H1 (cell line): ENCODE results near the gene WDR49. TPM values are rescaled to one million over a fixed set of nuclear protein-coding genes. Genes with fewer than 3 reads are reported as not detected.

ENCODE experiments used
- CTCF ChIA-PET: fragments of 300-600 bp; sonication (Branson Sonifier 250); formaldehyde crosslinking; loops from one replicate; lab custom pipeline; 2021; ENCODE audit not compliant: partially characterized antibody; lab: Charles Lee
- POLR2A ChIA-PET: fragments of 300-600 bp; sonication (Branson Sonifier 250); formaldehyde crosslinking; loops from one replicate; lab custom pipeline; 2021; ENCODE audit warnings: inconsistent platforms; ENCODE audit not compliant: partially characterized antibody; lab: Charles Lee
- DNase-seq, 2 experiments: peaks; one replicate each; pipeline versions ENCODE4 v3.0.0 to v3.0.0-alpha.2; 2010 to 2022; ENCODE audit warnings: low spot score in 2 of 2, low read depth in 1 of 2, mixed read lengths in 1 of 2
- FAIRE-seq: peaks from 2 replicates; lab custom pipeline; 2011; peaks lifted over from hg19 to GRCh38; lab: Jason Lieb, UNC
- H2AFZ ChIP-seq: 2 replicates; pipeline ENCODE4 v1.8.1; 2012; ENCODE audit warnings: low read length, inconsistent platforms
- H2AK5ac ChIP-seq: 2 replicates; pipeline ENCODE4 v1.6.1; 2013; ENCODE audit warnings: low read depth, low read length
- H2BK120ac ChIP-seq: replicated peaks from 2 replicates; pipeline ENCODE3; 2013; ENCODE audit warnings: low read depth, low read length, inconsistent platforms
- H2BK12ac ChIP-seq: 2 replicates; pipeline ENCODE4 v1.6.1; 2013; ENCODE audit warnings: low read depth, low read length
- H2BK15ac ChIP-seq: 2 replicates; pipeline ENCODE4 v1.6.1; 2013; ENCODE audit warnings: low read length
- H2BK20ac ChIP-seq: 2 replicates; pipeline ENCODE4 v1.6.1; 2013; ENCODE audit warnings: low read length
- H2BK5ac ChIP-seq: 2 replicates; pipeline ENCODE4 v1.6.1; 2013; ENCODE audit warnings: low read depth, low read length
- H3K14ac ChIP-seq: 2 replicates; pipeline ENCODE4 v1.6.1; 2013; ENCODE audit warnings: inconsistent platforms; ENCODE audit not compliant: insufficient read length
- H3K18ac ChIP-seq: 2 replicates; pipeline ENCODE4 v1.6.1; 2013; ENCODE audit warnings: low read length; ENCODE audit errors: extremely low read depth
- H3K23ac ChIP-seq: 2 replicates; pipeline ENCODE4 v1.6.1; 2013; ENCODE audit warnings: inconsistent platforms; ENCODE audit not compliant: insufficient read length
- H3K23me2 ChIP-seq: 2 replicates; pipeline ENCODE4 v1.6.1; 2013; ENCODE audit warnings: low read depth, low read length
- H3K27ac ChIP-seq: 2 replicates; pipeline ENCODE4 v1.6.1; 2011; ENCODE audit warnings: low read depth, low read length, inconsistent platforms
- H3K27me3 ChIP-seq, 4 experiments: replicated peaks in 1 of 4; 1 replicate in 1 of 4; 2 replicates in 3 of 4; pipeline versions ENCODE4 v1.6.1 to v1.8.1; 2011 to 2013; ENCODE audit warnings: low read length in 3 of 4, mild to moderate bottlenecking in 3 of 4, inconsistent platforms in 2 of 4, mixed read lengths in 2 of 4, moderate library complexity in 1 of 4; ENCODE audit not compliant: control insufficient read depth in 3 of 4, insufficient read depth in 3 of 4; ENCODE audit errors: extremely low read depth in 1 of 4
- H3K36me3 ChIP-seq, 4 experiments: 2 replicates each; pipeline versions ENCODE4 v1.6.1 to v1.8.1; 2011 to 2013; ENCODE audit warnings: mild to moderate bottlenecking in 4 of 4, low read length in 3 of 4, moderate library complexity in 2 of 4, control low read depth in 1 of 4, inconsistent platforms in 1 of 4; ENCODE audit not compliant: insufficient read depth in 4 of 4, control insufficient read depth in 2 of 4
- H3K4ac ChIP-seq: replicated peaks from 2 replicates; pipeline ENCODE3; 2013; ENCODE audit warnings: low read length, low read depth, mixed read lengths, inconsistent platforms; ENCODE audit not compliant: insufficient read length
- H3K4me1 ChIP-seq, 4 experiments: replicated peaks in 1 of 4; 1 replicate in 1 of 4; 2 replicates in 3 of 4; pipeline versions ENCODE4 v1.6.1 to v1.8.1; 2011 to 2013; ENCODE audit warnings: low read length in 3 of 4, inconsistent platforms in 2 of 4, mixed read lengths in 1 of 4; ENCODE audit not compliant: insufficient read depth in 4 of 4, control insufficient read depth in 3 of 4
- H3K4me2 ChIP-seq, 2 experiments: 2 replicates each; pipeline versions ENCODE4 v1.6.1 to v1.8.1; 2011 to 2013; ENCODE audit warnings: low read depth in 2 of 2, low read length in 2 of 2, control low read depth in 1 of 2, inconsistent platforms in 1 of 2, mild to moderate bottlenecking in 1 of 2; ENCODE audit not compliant: insufficient read depth in 1 of 2
- H3K4me3 ChIP-seq, 4 experiments: fragments of 200-600, 300-600 bp in 1 of 4; sonication (generic), shearing (Covaris generic), sonication (Bioruptor Twin) in 1 of 4; 2 replicates each; pipeline versions ENCODE4 v1.5.1 to v1.8.1; 2011 to 2016; ENCODE audit warnings: low read length in 4 of 4, low read depth in 3 of 4, control low read depth in 2 of 4, inconsistent platforms in 2 of 4, mild to moderate bottlenecking in 2 of 4, mixed read lengths in 1 of 4, moderate library complexity in 1 of 4; ENCODE audit not compliant: insufficient read depth in 2 of 4; ENCODE audit errors: extremely low read depth in 1 of 4
- H3K56ac ChIP-seq: replicated peaks from 2 replicates; pipeline ENCODE3; 2013; ENCODE audit warnings: low read depth, mild to moderate bottlenecking, mixed read lengths, low read length, inconsistent platforms; ENCODE audit not compliant: insufficient read length
- H3K79me1 ChIP-seq: 2 replicates; pipeline ENCODE4 v1.6.1; 2013; ENCODE audit warnings: low read depth, low read length, control low read depth
- H3K79me2 ChIP-seq, 2 experiments: 2 replicates each; pipeline versions ENCODE4 v1.6.1 to v1.8.1; 2012 to 2013; ENCODE audit warnings: low read length in 2 of 2, mild to moderate bottlenecking in 2 of 2, inconsistent platforms in 1 of 2; ENCODE audit not compliant: insufficient read depth in 2 of 2, control insufficient read depth in 1 of 2
- H3K9ac ChIP-seq, 4 experiments: replicated peaks in 1 of 4; 1 replicate in 1 of 4; 2 replicates in 3 of 4; pipeline versions ENCODE4 v1.6.1 to v1.8.1; 2011 to 2013; ENCODE audit warnings: low read depth in 3 of 4, low read length in 3 of 4, control low read depth in 2 of 4, mild to moderate bottlenecking in 2 of 4, moderate library complexity in 2 of 4, inconsistent platforms in 1 of 4; ENCODE audit errors: extremely low read depth in 1 of 4
- H3K9me3 ChIP-seq, 2 experiments: 2 replicates each; pipeline versions ENCODE4 v1.6.1 to v1.8.1; 2012 to 2013; ENCODE audit warnings: mild to moderate bottlenecking in 2 of 2, moderate library complexity in 2 of 2, control low read depth in 1 of 2, inconsistent platforms in 1 of 2, low read depth in 1 of 2, low read length in 1 of 2, mixed read lengths in 1 of 2; ENCODE audit not compliant: insufficient read depth in 2 of 2
- H4K20me1 ChIP-seq, 2 experiments: replicated peaks in 1 of 2; 2 replicates each; pipeline versions ENCODE3 to v1.8.1; 2011 to 2013; ENCODE audit warnings: inconsistent platforms in 2 of 2, low read length in 2 of 2, mild to moderate bottlenecking in 1 of 2; ENCODE audit not compliant: insufficient read depth in 2 of 2, control insufficient read depth in 1 of 2
- H4K5ac ChIP-seq: 2 replicates; pipeline ENCODE4 v1.6.1; 2013; ENCODE audit warnings: low read length, low read depth, mixed read lengths, inconsistent platforms; ENCODE audit not compliant: insufficient read length
- H4K8ac ChIP-seq: 2 replicates; pipeline ENCODE4 v1.8.0; 2013; ENCODE audit warnings: mild to moderate bottlenecking, moderate library complexity, low read length, inconsistent platforms; ENCODE audit not compliant: insufficient read depth; ENCODE audit errors: extremely low read depth
- H4K91ac ChIP-seq: replicated peaks from 2 replicates; pipeline ENCODE3; 2013; ENCODE audit warnings: low read length, mixed read lengths, inconsistent platforms; ENCODE audit not compliant: insufficient read length
- ASH2L ChIP-seq: fragments of 200-600, 300-600 bp; sonication (generic); IDR thresholded peaks from one replicate; pipeline ENCODE4 v1.7.1; 2017; ENCODE audit warnings: low read length
- KDM1A ChIP-seq: fragments of 200-600, 300-600 bp; sonication (generic); IDR thresholded peaks from 2 replicates; pipeline ENCODE4 v1.7.1; 2016; ENCODE audit warnings: mild to moderate bottlenecking, low read length, borderline replicate concordance
- SIRT6 ChIP-seq: IDR thresholded peaks from one replicate; pipeline ENCODE4 v1.7.1; 2012; ENCODE audit warnings: low read length, inconsistent platforms
- SP1 ChIP-seq: IDR thresholded peaks from 2 replicates; pipeline ENCODE4 v1.6.1; 2011; ENCODE audit warnings: low read depth, low read length
- WGBS, 2 experiments: shearing (Covaris generic) in 1 of 2; methylation state at CpG; one replicate each; pipeline versions ENCODE4 v1.1.6 to v1.1.7; 2013 to 2015; ENCODE audit warnings: low lambda C conversion rate in 2 of 2, mixed read lengths in 2 of 2, inconsistent platforms in 1 of 2, low coverage in 1 of 2, missing lambda C conversion rate in 1 of 2; ENCODE audit not compliant: insufficient replicate concordance in 2 of 2, insufficient coverage in 1 of 2, insufficient read length in 1 of 2; ENCODE audit errors: extremely low coverage in 1 of 2, missing lambda C conversion rate in 1 of 2; 5-methylcytosine and 5-hydroxymethylcytosine counted together
- polyA plus RNA-seq, 7 experiments: library from polyadenylated mRNA; depleted of rRNA in 3 of 7; stranded (reverse) in 5 of 7; unstranded in 2 of 7; fragments of >200 nt in 5 of 7; fragments of 200-250 nt in 2 of 7; gene quantifications; 1 replicate in 5 of 7; 2 replicates in 1 of 7; 4 replicates in 1 of 7; pipeline versions ENCODE4 v1.2.1 to v1.2.3, GENCODE V29; 2011 to 2013; ENCODE audit warnings: missing spikeins in 2 of 7, mixed read lengths in 2 of 7
- total RNA-seq: library from RNA; stranded (reverse); fragmentation: NEBNext Ultra II Directional; extraction: Animal tissue kit (Norgen Biotek cat#: 25700); gene quantifications from 2 replicates; pipeline ENCODE4 v1.2.1, GENCODE V29; 2021
- TF ChIP-seq, protein P1 (sequence below): IDR thresholded peaks from 2 replicates; pipeline ENCODE4 v1.6.1; 2011; ENCODE audit warnings: low read length, improper control_type of control experiment

WDR49 gene
- total and polyA plus RNA-seq, 2 of the 8 experiments (the other 6 are each of a cell fraction or from before 2014, with no cell fraction given) = 0.50 to 1.7 TPM

DNA sequence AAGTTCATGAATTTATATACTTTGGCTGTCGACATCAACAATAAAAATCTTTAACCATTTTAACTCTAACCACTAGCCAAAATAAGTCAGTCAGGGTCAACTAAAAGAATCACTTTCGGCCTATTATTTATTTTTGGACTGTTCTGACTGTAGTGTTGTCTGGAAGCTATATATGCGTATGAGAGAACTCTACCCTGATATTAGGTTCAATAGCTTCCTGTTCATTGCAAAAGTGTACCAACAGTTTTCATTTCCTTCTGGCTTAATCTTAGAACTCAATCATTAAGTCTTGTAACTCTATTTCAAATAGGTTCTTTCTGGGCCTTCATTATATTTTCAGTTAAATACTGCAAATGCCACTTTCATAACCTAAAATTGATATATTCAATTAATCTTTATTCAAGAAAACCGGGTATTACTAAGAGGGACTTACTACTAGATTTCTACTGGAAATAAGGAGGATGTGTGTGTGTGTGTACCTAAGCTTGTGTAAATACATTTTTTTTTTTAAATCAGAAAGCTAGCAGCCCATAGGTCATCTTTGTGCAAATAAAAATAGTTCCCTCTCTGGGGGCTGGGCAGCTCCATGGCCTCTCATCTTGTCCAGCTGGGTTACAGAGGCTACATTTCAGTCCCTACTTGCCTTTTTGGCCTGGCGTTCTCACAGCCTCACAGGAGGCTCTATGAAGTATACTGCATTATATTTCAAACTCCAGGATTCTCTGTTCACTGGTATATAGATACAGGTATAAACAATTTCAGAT, 185.7 kb downstream of the WDR49 start:
- WGBS, 2 experiments = 85% methylated on average over 5 of the region's 5 CpGs; no CpG with 5 or more reads in 1 of the 2 experiments
- Histone ChIP-seq H3K36me3 (no peaks in the 10 kb centered on the region), H2BK15ac (no peak overlapping the region), H3K4ac (no peak overlapping the region), H2AK5ac (no peak overlapping the region), H3K9me3 (no peaks in the 10 kb centered on the region), H3K4me2 (no peak overlapping the region), H3K27ac (no peak overlapping the region), H4K5ac (no peak overlapping the region), H4K8ac (no peak overlapping the region), H3K56ac (no peak overlapping the region), H2BK12ac (no peak overlapping the region), H2BK5ac (no peak overlapping the region), H2BK120ac (peak overlapping the region; percentile 54), H3K79me2 (no peaks in the 10 kb centered on the region), H3K27me3 (peaks cover 0 to 1% (median 0%) of the 10 kb centered on the region in 4 experiments; a peak in 1 of 7 replicates), H3K4me1 (peaks cover 0 to 3% (median 0%) of the 10 kb centered on the region in 4 experiments; a peak in 1 of 7 replicates), H3K79me1 (no peaks in the 10 kb centered on the region), H3K18ac (no peak overlapping the region; the same call in 1 of the 2 replicates), H3K14ac (no peak overlapping the region), H2AFZ (no peak overlapping the region), H4K91ac (no peak overlapping the region), H3K4me3 (no peak overlapping the region), H3K23ac (no peak overlapping the region), H4K20me1 (no peaks in the 10 kb centered on the region), H3K23me2 (no peaks in the 10 kb centered on the region), H3K9ac (no peak overlapping the region), H2BK20ac (no peak overlapping the region)
- TF ChIP-seq ASH2L = no peak
- TF ChIP-seq SP1 = no peak
- no peak for TF ChIP-seq SIRT6
- TF ChIP-seq, protein P1, sequence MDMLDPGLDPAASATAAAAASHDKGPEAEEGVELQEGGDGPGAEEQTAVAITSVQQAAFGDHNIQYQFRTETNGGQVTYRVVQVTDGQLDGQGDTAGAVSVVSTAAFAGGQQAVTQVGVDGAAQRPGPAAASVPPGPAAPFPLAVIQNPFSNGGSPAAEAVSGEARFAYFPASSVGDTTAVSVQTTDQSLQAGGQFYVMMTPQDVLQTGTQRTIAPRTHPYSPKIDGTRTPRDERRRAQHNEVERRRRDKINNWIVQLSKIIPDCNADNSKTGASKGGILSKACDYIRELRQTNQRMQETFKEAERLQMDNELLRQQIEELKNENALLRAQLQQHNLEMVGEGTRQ = no peak
- no peak for TF ChIP-seq KDM1A
- DNase-seq (no peak), FAIRE-seq (no peak)
- ChIA-PET CTCF (interaction anchor here (0.6 to 1.7 kb wide), 4 partner anchors 14 to 59 kb away, joined by 3 to 4 read pairs (median 3); no protein-coding TSS in a partner anchor), POLR2A (no interaction called here)
